GM11168 (cell line): ENCODE results near the gene DHRS2.
"Not testable (repeated sequence)": the region's sequence is repeated elsewhere in the genome, so short reads cannot be mapped to it uniquely, and the experiment has no call there.

Experiments used
- in situ Hi-C: fragments of 300-500 bp; cut with MboI; formaldehyde crosslinking; loops from one replicate; pipeline ENCODE4 v1.12.0; 2022; ENCODE audit warnings: low sequenced_read_pairs; ENCODE audit not compliant: unreplicated experiment

The DHRS2 gene

DNA sequence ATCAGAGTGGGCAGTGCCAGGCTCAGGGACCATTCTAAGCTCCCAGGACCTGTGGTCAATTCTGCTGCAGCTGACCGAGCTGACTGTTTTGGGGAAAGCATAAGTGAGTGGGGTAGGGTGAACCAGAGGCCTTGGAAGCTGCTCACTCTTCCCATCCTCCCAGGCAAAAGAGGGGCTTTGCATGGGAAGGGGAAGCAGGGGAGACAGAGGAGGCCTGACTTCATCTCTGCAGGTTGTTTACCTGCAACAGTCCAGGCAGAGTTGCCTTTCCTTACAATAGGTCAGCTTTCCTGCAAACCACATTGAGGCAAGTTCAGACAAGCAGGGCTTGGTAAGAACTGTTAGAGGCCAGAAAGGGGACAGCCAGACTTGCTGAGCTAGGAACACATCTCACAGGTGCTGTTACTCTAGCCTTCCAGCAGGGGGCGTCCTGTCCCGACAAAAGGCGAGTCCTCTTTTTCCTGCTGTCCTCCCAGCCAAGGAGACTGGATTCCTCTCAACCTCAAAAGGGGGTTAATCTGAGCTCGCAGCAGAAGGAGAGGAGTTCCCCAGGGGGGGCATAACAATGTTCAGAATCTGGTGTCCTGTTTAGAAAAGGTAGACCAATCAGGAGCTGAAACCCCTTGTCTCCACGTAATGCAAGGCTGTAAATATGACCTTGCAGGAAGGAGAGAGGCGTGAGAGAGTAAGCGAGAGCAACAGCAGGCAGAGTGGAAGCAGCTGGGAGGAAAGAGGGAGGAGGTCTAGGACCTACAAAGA lies 4.3 kb upstream of the DHRS2 start:
- in situ Hi-C loops: no loop called here

DNA sequence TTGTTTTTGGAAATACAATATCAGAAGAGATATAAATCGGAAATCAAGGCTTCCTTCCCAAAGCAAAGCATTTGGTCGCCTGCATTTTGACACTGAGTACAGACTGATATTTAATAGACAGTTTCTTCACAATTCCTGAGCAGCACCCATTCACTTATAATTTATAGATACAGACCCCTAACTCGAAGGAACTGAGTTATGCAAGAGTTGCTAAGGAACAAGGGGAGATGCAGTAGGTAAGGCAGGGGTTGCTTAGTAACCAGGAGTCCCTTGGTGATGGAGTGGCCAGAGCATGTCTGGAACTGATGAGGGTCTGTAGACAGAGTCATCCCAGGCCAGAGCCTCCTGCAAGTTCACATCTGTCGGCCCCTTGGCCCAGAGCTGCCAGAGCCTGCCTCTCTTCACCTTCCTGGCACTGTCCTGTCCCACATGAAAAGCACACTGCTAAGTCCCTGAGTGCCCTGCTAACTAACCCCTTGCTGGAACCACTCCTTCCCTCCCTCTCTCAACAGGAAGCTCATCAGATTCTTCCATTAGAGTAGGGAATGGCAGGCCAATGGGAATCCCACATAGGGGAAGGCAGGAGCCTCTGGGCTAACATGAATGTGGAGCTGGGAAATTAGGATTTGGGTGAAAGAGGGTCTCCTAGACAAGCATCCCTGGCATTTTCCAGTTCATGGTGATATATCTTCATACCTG lies 3.6 kb upstream of the DHRS2 start:
- in situ Hi-C loops: no loop called here

DNA sequence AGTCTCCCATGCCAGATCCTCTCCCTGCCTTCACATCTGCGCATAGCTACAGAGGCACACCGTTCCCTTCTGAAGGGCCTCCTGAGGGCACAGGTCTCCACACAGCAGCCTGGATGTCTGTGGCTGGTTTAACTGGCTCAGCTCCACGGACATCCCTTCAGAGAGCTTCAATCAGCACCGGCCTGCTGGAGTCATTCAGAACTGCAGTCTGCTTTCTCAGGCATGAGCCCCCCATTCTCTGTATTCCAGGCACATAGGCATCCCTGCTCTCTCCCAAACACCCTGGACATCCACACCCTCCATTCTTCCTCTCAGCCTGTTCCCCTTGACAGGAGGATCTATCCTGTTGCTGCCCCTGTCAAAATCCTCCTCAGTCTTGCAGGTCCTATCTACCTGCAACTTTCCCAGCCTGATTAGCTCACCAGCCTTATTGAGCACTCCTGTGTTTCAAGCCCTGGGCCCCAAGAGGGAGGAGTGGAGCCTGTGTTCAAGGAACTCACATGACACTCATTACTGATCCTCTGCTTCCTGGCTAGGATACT lies 2.9 kb upstream of the DHRS2 start:
- in situ Hi-C loops: no loop called here

DNA sequence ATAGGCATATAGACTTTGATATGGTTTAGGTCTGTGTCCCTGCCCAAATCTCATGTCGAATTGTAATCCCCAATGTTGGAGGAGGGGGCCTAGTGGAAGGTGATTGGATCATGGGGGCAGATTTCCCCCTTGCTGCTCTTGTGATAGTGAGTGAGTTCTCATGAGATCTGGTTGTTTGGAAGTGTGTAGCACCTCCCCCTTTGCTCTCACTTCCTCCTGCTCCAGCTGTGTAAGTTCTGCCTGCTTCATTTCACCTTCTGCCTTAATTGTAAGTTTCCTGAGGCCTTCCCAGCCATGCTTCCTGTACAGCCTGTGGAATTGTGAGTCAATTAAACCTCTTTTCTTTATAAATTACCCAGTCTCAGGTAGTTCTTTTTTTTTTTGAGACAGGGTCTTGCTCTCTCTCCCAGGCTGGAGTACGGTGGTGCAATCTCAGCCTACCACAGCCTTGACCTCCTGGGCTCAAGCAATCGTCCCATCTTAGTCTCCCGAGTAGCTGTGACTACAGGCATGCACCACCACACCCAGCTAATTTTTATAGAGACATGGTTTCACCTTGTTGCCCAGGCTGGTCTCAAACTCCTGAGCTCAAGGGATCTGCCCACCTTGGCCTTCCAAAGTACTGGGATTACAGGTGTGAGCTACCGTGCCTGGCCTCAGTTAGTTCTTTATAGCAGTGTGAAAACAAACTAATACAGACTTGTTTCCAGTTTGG lies 1.3 kb upstream of the DHRS2 start:
- in situ Hi-C loops: not testable (repeated sequence)

DNA sequence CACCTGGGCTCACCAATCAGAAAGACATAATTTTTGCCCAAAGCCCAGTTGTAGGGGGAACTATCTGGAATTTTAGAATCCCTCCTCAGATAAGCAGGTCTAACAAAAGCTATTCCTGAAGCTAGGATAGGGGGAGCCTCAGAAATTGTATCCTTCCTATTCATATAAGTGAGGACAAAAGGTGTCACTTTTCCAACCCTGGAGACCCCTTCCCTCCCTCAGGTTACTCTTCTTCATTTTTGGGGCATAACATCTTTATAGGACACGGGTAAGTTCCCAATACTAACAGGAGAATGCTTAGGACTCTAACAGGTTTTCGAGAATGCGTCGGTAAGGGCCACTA lies 1.1 kb downstream of the DHRS2 start:
- in situ Hi-C loops: not testable (repeated sequence)

- in situ Hi-C loops: not testable (repeated sequence)
Measured at GRCh38 chr14:23637655-23638413, 1.7 kb downstream of the DHRS2 start.

DNA sequence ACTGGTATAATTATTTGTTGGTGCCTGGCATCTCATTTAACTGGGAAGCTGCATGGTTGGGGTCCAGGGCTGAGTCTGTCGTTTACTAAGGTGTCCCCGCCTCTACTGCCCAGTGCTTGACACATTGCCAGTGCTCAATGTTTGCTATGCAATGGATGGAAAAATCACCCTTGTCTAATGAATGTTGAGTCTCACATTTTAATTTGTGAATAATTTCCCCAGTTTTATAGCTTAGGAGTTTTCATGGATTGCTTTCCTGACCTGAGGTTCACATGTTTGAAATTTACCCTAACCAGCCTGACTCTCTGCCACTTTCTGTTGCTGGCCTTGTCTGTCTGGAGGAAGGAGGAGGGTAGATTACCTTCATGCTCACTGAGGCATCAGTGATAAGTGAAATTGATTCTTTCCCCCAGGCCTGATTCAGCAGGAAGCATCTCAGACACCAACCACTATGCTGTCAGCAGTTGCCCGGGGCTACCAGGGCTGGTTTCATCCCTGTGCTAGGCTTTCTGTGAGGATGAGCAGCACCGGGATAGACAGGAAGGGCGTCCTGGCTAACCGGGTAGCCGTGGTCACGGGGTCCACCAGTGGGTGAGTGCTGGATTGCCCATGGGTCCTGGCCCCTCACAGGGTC lies 2.4 kb downstream of the DHRS2 start:
- in situ Hi-C loops: no loop called here

DNA sequence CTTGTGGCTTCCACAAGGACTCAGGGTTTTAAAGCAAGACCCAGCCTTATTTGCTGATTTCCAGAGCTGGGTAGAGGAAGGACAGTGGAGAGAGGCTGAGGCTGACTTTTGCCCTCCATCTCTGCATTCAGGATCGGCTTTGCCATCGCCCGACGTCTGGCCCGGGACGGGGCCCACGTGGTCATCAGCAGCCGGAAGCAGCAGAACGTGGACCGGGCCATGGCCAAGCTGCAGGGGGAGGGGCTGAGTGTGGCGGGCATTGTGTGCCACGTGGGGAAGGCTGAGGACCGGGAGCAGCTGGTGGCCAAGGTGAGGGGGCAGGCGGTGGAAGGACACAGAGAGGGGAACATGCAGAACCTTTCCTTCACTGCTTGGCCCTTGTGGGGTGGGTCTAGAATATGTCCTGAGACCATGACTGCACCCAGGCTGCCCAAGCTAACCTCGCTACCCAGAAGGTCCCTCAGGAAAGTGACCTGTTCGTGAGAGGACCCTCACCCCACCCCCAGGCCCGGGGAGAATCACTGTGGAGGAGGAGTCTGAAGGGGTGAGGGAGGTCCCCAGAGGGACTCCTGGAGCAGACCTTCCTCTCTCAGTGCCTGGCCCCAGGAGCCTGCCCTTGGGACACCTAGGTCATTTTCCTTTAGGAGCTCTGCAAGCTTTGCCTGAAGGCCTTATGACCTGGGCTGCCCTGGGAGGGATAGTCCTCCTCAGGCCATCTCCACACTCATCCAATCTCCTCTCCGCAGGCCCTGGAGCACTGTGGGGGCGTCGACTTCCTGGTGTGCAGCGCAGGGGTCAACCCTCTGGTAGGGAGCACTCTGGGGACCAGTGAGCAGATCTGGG lies 3.1 kb downstream of the DHRS2 start:
- in situ Hi-C loops: no loop called here

- in situ Hi-C loops: no loop called here
Measured at GRCh38 chr14:23639891-23640523, 3.8 kb downstream of the DHRS2 start.

GRCh38 chr14:23640524-23641141 lies 4.5 kb downstream of the DHRS2 start:
- in situ Hi-C loops: no loop called here

- in situ Hi-C loops: no loop called here
Measured at GRCh38 chr14:23641180-23641914, 5.2 kb downstream of the DHRS2 start.

DNA sequence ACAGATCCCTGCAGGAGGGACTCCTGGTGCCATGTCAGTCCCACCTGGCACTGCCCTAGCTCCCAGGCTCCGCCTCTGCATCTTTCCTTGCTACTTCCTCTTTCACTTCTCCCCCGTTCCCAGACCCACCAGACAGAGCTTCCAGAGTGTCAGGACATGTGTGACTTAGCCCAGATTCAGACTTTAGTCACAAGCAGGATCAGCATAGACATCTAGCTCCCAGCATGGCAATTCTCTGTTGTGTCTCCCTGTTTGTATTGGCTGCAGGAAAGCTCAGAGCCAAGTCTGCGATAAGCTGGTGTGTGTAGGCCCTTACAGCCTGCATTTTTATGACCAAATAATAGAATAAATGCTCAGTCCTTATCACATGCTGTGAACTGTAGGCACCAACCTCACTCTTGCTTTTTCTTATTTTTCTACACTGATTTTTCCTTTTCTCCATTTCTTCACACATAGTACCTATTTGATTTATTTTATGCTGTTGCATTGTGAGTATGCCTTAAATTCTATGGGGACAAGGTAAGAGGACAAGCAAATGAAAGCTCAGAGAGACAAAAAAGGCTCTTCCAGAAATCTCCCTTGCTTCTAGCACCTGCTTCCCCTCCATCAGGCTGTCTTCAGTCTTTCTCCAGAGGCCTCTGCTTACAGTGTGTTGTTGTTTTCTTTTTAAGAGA lies 5.9 kb downstream of the DHRS2 start:
- in situ Hi-C loops: no loop called here

GRCh38 chr14:23643533-23644194 lies 7.5 kb downstream of the DHRS2 start:
- in situ Hi-C loops: no loop called here

DNA sequence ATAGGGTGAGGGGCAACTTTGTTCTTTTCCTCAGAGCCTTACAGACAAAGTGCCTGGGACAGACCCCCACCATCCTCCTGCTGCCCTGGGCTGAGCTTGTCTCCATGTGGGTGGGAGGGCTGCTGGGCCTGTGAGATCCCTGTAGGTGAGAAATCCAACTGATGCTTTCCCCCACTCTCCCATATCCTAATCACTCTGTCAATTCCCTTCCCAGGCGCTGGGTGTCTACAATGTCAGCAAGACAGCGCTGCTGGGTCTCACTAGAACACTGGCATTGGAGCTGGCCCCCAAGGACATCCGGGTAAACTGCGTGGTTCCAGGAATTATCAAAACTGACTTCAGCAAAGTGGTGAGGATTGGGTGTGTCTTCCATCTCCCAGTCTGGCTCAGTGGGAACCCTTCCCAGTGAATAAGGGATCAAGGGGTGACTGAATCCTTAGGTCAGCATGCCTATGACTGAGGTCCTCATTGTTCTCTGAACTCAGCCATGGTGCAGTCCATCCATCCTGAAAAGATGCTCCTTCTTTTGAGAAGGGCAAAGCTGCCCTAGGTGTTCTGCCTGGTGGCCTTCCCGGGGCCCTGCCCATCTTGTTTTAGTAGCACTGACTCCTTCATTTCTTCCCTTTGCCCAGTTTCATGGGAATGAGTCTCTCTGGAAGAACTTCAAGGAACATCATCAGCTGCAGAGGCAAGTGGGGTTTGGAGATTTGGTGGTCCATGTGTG lies 8.2 kb downstream of the DHRS2 start:
- in situ Hi-C loops: no loop called here

DNA sequence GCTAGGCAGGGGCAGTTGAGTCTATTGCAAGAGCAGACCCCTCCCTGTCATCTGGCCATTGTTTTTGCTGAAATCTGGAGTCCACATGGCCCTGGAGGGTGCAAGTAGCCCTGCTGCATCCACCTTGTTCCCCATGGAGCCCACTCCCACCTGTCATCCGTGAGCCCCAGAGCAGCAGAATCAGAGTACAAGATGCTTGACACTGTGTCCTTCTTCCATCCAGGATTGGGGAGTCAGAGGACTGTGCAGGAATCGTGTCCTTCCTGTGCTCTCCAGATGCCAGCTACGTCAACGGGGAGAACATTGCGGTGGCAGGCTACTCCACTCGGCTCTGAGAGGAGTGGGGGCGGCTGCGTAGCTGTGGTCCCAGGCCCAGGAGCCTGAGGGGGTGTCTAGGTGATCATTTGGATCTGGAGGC lies 8.8 kb downstream of the DHRS2 start:
- in situ Hi-C loops: no loop called here

GRCh38 chr14:23645504-23645811 lies 9.3 kb downstream of the DHRS2 start:
- in situ Hi-C loops: no loop called here
